ENCODE results near the gene CDS1. TPM values are rescaled to one million over a fixed set of nuclear protein-coding genes. Genes with fewer than 3 reads are reported as not detected.
"Not testable (repeated sequence)": the region's sequence is repeated elsewhere in the genome, so short reads cannot be mapped to it uniquely, and the experiment has no call there.

The CDS1 gene
- total RNA-seq, 1 donor from 2014 or later = 0.16 TPM

DNA sequence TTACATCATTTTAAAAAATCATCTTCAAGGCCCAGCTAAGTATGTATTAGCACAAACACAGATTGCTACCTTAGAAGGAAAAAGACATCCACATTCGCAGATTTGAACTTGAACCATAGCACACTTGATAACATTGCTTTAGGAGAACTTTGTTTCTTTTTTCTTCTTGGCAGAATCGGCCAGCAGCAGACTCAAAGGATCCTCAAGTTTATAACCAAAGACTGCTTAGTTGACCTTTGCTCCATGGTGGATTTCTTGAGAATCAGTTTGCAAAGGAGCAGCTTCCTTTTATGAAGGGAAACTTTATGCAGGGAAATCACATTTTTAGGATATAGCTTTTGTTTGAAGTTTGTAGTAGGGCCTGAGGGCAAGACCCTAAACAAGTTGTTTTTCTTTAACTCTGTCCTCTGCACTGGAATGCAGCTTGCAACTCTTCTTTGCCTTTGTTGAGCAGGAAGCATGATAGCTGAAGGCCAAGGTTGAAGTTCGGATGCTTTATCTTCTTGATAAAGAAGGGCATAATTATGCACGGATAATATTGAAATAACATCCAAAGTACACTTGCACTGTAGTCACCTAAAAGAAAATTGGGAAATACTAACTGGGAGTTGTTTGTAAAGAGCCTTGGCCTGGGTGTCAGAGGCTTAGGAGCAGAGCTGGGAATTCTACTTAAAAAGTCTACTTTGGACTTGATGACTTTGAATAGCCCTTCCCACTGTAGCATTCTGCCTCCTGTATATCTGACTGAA, 78.4 kb downstream of the CDS1 start:
- no peaks in the 10 kb centered on the region for H3K36me3 Mint-ChIP-seq (ENCODE audit: low read depth)
- CTCF ChIA-PET = no interaction called here
- intact Hi-C loops (cut with micrococcal nuclease) = no loop called here
- no peak for DNase-seq
- H3K9me3 Mint-ChIP-seq = peaks cover 11% of the 10 kb centered on the region
- H3K27me3 Mint-ChIP-seq = no peaks in the 10 kb centered on the region
- H3K27ac Mint-ChIP-seq = no peak overlapping the region
- POLR2A ChIA-PET = no interaction called here
- no peak overlapping the region for H3K4me3 Mint-ChIP-seq
- ATAC-seq (ENCODE audit: low read depth) = no peak
- H3K4me1 Mint-ChIP-seq = no peaks in the 10 kb centered on the region
- TF ChIP-seq, protein P1, sequence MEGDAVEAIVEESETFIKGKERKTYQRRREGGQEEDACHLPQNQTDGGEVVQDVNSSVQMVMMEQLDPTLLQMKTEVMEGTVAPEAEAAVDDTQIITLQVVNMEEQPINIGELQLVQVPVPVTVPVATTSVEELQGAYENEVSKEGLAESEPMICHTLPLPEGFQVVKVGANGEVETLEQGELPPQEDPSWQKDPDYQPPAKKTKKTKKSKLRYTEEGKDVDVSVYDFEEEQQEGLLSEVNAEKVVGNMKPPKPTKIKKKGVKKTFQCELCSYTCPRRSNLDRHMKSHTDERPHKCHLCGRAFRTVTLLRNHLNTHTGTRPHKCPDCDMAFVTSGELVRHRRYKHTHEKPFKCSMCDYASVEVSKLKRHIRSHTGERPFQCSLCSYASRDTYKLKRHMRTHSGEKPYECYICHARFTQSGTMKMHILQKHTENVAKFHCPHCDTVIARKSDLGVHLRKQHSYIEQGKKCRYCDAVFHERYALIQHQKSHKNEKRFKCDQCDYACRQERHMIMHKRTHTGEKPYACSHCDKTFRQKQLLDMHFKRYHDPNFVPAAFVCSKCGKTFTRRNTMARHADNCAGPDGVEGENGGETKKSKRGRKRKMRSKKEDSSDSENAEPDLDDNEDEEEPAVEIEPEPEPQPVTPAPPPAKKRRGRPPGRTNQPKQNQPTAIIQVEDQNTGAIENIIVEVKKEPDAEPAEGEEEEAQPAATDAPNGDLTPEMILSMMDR (IDR thresholded peaks at IDR 0.05) = no peak

DNA sequence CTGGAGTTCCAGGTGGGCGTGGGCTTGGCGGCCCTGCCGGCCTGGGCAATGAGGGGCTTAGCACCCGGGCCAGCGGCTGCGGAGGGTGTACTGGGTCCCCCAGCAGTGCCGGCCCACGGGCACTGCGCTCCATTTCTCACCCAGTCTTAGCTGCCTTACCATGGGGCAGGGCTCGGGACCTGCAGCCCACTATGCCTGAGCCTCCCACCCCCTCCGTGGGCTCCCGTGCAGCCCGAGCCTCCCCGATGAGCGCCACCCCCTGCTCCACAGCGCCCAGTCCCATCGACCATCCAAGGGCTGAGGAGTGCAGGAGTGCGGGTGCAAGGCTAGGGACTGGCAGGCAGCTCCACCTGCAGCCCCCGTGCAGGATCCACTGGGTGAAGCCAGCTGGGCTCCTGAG, 81.8 kb downstream of the CDS1 start:
- H3K4me3 Mint-ChIP-seq; POLR2A ChIA-PET; ATAC-seq (ENCODE audit: low read depth): not testable (repeated sequence)

DNA sequence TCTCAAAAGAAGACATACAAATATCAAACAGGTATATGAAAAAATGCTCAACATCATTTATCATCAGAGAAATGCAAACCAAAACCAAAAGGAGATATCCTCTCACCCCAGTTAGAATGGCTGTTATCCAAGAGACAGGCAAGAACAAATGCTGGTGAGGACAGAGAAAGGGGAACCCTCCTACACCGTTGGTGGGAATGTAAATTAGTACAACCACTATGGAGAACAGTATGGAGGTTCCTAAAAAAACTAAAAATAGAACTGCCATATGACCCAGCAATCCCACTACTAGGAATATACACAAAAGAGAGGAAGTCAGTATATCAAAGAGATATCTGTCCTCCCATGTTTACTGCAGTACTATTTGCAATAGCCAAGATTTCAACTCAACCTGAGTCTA, 83.5 kb downstream of the CDS1 start:
- DNase-seq (no peak), ATAC-seq (ENCODE audit: low read depth) (no peak)
- Mint-ChIP-seq H3K27ac (no peak overlapping the region), H3K4me1 (no peaks in the 10 kb centered on the region), H3K27me3 (no peaks in the 10 kb centered on the region), H3K9me3 (no peaks in the 10 kb centered on the region), H3K36me3 (ENCODE audit: low read depth) (no peaks in the 10 kb centered on the region), H3K4me3 (no peak overlapping the region)
- ChIA-PET CTCF (no interaction called here), POLR2A (no interaction called here)
- TF ChIP-seq, protein P1 (IDR thresholded peaks at IDR 0.05) = no peak
- intact Hi-C loops (cut with micrococcal nuclease) = no loop called here

More for the DNA sequence above, 81.8 kb downstream of the CDS1 start:
- CTCF ChIA-PET; H3K27me3 Mint-ChIP-seq; DNase-seq; H3K36me3 Mint-ChIP-seq (ENCODE audit: low read depth); H3K9me3 Mint-ChIP-seq; intact Hi-C loops (cut with micrococcal nuclease); H3K27ac Mint-ChIP-seq; H3K4me1 Mint-ChIP-seq: not testable (repeated sequence)

DNA sequence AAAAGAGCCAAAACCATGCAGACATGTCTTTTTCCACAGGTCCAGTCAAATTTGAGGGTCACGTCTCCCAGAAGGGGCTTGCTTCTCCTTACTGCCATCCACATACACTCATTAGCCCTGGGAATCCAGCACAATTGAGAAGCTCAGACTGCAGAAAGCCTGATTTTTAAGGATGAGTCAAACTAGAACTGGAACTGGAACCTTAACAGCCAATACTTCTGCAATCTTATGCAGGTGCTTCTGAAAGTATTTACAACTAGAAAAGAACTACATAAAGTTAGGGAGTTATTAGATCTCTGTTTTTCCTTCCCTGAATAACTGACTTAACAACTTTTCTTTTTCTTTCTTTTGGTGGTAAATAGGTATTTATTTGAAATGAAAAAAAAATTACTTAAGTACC, 86.3 kb downstream of the CDS1 start:
- no peaks in the 10 kb centered on the region for H3K27me3 Mint-ChIP-seq
- no peaks in the 10 kb centered on the region for H3K9me3 Mint-ChIP-seq
- DNase-seq = no peak
- TF ChIP-seq, protein P1 (IDR thresholded peaks at IDR 0.05) = no peak
- no peak overlapping the region for H3K27ac Mint-ChIP-seq
- ATAC-seq (ENCODE audit: low read depth) = no peak
- ChIA-PET POLR2A (no interaction called here), CTCF (no interaction called here)
- intact Hi-C loops (cut with micrococcal nuclease) = no loop called here
- H3K4me1 Mint-ChIP-seq = no peaks in the 10 kb centered on the region
- no peak overlapping the region for H3K4me3 Mint-ChIP-seq
- no peaks in the 10 kb centered on the region for H3K36me3 Mint-ChIP-seq (ENCODE audit: low read depth)

DNA sequence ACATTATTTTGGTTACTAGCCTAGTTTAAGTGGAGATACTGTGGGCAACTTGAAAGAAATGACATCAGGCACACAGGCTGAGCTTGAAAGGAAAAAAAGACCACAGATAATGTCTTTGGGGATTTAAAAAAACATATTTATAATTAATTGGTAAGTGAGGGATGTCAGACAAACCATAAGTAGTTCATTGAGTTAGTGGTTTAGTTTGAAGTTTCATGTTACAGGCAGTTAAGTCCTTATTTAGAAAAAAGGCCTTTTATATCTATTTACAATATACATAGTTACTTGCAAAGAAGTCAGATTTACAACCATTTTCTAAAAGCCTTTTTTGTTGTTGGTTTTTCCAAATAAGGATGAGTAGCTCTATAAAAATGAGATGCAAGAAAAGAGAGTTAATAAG, 89.2 kb downstream of the CDS1 start:
- Mint-ChIP-seq H3K27me3 (no peaks in the 10 kb centered on the region), H3K36me3 (ENCODE audit: low read depth) (no peaks in the 10 kb centered on the region), H3K4me3 (no peak overlapping the region), H3K27ac (no peak overlapping the region), H3K4me1 (no peaks in the 10 kb centered on the region), H3K9me3 (no peaks in the 10 kb centered on the region)
- DNase-seq (no peak), ATAC-seq (ENCODE audit: low read depth) (no peak)
- TF ChIP-seq, protein P1 (IDR thresholded peaks at IDR 0.05) = no peak
- ChIA-PET POLR2A (no interaction called here), CTCF (no interaction called here)
- intact Hi-C loops (cut with micrococcal nuclease) = no loop called here

All from activated B cell treated with CpG ODN at 0.5 μM for 24 hours (primary cell).